GM18526 (cell line): ENCODE results near the gene GNA14.

ENCODE experiments used
- POLR2A ChIP-seq: IDR thresholded peaks from 3 replicates; pipeline ENCODE4 v1.6.1; 2011; ENCODE audit not compliant: insufficient read length; ENCODE audit errors: extremely low read depth

The GNA14 gene

DNA sequence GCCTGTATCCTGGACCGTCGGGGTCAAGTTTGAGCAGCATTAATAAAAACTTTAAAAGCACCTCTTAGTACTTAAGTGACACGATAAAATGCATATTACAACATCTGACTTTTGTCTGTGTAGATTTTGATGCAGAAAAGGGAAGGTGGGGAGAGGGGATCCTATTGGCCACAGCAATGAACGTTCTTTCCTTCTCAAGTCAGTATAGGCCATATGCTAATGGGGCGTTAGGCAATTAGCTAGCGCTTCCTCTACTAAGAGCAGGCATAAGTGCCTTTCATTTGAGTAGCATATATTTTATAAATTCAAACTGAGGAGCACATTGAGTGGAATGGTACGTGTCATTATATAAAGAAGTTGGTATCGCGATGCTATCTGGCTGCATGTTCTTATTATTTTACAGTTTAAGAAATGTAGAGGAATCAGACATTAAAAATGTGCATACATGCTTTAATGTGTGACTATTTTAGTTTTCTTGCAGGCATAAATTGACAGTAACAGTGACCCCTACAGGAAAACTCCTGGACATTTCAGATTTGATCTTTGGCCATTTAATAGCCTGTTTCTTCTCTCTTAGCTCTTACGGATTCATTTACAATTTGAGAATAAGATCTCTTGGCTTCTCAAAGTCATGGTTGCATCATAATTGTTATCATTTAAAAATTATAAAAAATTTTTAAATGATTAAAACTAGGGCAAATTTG lies 1.1 kb upstream of the GNA14 start:
- TF ChIP-seq POLR2A, result no peak

- TF ChIP-seq POLR2A, result no peak
Observed at GRCh38 chr9:77647267-77648233, 572 bp downstream of the GNA14 start.

DNA sequence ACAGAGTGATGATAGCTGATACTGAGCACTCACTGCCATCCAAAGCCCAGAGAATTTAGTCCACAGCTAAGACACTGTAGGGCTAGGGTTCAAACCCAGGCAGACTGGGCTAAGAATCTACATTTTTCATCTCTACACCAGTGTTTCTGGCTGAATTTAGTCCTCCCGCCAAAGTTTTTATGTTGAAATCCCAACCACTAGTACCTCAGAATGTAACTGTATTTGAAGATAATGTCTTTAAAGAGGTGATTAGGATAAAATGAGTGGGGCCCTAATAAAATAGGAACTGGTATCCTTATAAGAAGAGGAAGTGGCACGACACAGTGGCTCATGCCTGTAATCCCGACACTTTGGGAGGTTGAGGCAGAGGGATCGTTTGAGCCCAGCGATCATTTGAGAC lies 4.3 kb downstream of the GNA14 start:
- no peak for TF ChIP-seq POLR2A

DNA sequence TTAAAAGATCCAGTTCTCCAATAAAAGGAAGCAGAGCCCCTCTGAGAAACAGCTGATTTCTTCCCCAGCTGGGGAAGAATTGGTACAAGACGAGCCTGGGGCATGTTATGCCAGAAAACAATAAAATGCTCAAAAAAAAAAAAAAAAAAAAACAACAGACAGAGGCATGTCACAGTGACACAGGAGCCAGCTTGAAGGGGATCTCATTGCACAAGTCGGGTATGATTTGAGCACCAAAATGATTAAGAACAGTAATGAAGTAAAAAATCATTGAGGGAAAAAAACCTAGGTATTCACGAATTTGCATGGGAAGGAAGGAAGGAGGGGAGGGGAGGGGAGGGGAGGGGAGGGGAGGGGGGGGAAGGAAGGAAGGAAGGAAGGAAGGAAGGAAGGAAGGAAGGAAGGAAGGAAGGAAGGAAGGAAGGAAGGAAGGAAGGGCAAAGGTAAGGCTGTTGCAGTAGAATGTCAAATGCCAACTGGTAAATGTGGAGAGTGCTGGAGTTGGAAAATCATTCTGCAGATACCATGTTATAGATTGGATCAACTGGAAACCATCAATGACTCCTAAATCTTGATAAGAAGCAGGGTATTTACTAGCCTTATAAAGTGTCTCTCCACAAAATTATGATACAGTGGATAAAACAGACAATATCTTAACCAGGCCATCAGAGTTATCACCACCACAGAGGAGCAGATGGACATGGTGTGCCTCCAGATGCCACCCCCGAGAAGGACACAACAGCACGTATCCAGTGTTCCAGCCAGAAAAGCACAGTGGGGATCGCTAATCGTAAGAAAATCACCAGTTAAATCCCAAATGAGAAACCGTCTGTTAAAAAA lies 7.2 kb downstream of the GNA14 start:
- TF ChIP-seq POLR2A, result no peak

DNA sequence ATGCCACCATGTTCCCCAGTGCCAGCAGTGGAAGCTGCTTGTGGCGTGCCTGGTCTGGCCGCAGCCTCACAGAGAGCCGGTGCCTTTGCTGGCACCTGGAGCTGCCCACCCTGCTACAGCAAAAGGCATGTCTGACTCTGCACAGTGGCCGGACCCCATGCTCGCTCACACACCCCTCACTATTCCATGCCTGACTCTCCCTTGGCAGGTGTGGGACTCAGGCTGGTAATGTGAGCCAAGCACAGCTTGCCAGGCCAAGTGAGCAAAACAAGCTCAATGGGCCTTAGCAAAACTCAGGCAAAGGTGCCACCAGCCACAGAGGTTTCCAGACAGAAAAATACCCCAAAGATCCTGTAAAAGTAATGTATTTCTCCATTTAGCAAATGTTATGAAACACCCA lies 15.5 kb downstream of the GNA14 start:
- TF ChIP-seq POLR2A, result no peak

- TF ChIP-seq POLR2A, result no peak
Observed at GRCh38 chr9:77616191-77616590, 31.9 kb downstream of the GNA14 start.

DNA sequence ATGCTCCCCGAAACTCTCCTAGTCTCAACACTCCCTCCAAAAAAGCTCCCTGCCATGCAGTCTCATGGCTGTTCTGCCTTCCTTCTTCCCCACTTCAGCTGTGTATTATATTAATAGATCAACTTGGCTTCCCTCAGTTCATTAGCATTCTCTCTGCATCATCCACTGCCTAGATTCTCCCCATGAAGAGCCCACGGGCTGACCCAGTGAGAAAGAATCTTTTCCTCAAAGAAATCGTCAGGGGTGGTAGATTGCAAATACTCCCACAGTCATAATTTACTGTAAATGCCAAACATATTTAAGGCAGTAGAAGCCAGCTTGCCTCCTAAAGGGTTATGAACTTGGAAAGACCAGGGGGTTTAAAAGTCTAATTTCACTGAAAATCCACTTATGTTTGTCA lies 33.5 kb downstream of the GNA14 start:
- no peak for TF ChIP-seq POLR2A

DNA sequence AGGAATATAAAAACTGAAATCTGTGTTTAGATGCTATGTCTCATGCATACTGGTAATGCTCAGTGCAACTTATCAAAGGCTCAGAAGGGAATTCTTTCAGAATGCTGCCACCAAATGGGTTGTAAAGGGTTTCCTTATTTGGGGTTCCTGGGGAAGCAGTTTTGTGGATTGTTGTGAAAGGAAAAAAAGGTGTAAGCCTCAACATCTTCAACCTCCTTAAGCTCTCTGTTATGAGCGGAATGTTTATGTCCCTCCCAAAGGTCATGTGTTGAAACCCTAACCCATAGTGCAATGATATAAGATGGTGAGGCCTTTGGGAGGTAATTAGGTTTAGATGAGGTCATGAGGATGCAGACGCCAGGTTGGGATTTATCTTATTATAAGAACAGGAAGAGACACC lies 41.6 kb downstream of the GNA14 start:
- no peak for TF ChIP-seq POLR2A

GRCh38 chr9:77605449-77606220 lies 42.5 kb downstream of the GNA14 start:
- no peak for TF ChIP-seq POLR2A

DNA sequence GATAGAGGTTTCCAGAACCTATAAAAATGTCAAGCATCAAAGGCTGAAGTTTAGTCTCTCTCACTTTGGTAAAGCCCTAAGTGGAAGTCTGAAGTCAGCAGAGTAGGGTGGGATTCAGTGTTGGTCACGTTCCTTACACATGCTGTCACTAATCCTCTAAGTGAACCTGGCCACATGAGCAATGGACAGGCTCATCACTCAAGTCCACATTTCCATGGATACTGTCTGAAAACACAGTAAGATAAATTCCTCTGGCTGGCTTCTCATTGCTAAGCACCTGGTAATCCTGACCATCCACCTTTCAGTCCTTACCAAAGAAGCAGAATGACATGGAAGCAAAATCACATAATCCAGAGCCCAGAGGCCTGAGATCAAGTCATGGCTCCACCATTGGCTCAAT lies 43.8 kb downstream of the GNA14 start:
- no peak for TF ChIP-seq POLR2A

- TF ChIP-seq POLR2A, result no peak
Observed at GRCh38 chr9:77602852-77603251, 45.3 kb downstream of the GNA14 start.

DNA sequence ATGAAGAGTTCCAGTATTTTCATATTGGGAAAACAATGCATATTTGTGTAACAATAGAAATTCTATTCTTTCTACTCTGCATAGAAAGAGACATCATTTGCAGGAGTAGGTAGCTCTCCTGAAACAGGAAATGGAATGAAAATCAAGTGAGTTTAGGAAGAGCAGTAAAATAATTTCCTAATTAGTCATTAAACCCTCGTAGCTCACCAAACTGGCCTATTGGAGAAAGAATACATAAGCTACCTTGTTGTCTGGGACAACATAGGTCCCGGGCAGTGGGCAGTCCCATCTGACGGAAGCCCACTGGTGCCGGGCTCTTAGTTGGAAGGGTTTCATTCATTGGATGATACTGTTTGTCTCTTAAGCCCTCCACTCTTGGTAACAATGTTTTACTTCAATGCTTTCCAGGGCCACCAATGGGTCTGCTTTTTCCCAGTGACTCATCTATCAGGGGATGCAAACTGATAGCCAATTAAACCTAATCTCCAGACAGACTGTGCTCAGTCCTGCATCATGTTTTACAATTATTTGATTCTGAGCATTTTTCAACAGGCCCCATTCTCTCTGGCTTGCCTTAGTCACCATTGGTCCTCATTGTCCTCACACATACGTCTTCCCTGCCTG lies 46.5 kb downstream of the GNA14 start:
- no peak for TF ChIP-seq POLR2A

DNA sequence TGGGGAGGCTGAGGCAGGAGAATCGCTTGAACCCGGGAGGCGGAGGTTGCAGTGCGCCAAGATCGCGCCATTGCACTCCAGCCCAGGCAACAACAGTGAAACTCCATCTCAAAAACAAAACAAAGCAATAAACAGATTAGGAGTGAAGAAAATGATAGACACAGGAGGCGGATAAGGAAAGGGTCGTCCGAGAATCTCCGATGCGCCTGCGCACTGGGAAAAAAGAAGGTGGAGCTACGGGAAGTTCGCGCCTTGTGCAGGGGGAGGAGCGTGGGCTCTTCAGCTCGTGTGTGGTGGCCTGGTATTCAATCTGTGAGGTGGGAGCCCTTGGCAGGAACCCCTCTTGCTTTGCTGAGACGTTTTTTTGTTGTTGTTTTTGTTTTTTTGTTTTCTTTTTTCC lies 47.3 kb downstream of the GNA14 start:
- no peak for TF ChIP-seq POLR2A

DNA sequence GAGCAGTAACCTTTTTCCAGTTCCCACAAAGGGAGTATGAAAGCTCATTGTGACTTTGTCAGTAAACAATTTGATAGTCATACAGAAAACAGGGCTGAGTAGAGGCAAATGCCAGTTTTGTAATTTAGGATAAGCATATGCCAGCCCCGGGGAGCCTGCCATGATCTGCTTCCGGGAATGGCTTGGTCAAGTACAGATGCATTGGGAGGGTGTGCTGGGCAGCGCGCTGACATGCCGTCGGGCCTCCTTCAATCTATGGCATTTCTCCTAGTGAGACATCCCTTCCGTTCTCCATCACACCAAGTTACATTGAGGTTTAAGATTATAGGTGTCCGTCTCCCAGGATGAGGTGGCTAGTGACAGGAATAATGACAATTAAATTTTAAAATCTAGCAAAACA lies 48.6 kb downstream of the GNA14 start:
- no peak for TF ChIP-seq POLR2A
